NCI-H187 (cell line): Measurements from ENCODE around the gene RAPGEFL1.
"Not testable (repeated sequence)": the region's sequence is repeated elsewhere in the genome, so short reads cannot be mapped to it uniquely, and the experiment has no call there.

Experiments
- DNase-seq, 2 experiments: peaks; one replicate each; lab custom pipeline; 2025; lab: John Stamatoyannopoulos, UW

Gene RAPGEFL1

GRCh38 chr17:40174514-40174913, 2.8 kb upstream of the RAPGEFL1 start:
- DNase-seq: no peak

GRCh38 chr17:40175928-40176753, 1.1 kb upstream of the RAPGEFL1 start:
- DNase-seq: no peak

GRCh38 chr17:40176754-40177110, 538 bp upstream of the RAPGEFL1 start:
- no peak for DNase-seq

- no peak for DNase-seq
Measured at GRCh38 chr17:40178021-40178601, 841 bp downstream of the RAPGEFL1 start.

- no peak for DNase-seq
Measured at GRCh38 chr17:40178660-40179059, 1.4 kb downstream of the RAPGEFL1 start.

GRCh38 chr17:40179923-40180659, 2.8 kb downstream of the RAPGEFL1 start:
- DNase-seq: no peak

- no peak for DNase-seq
Measured at GRCh38 chr17:40180694-40181093, 3.4 kb downstream of the RAPGEFL1 start.

- DNase-seq: no peak
Measured at GRCh38 chr17:40181205-40181604, 3.9 kb downstream of the RAPGEFL1 start.

- no peak for DNase-seq
Measured at GRCh38 chr17:40182606-40183005, 5.3 kb downstream of the RAPGEFL1 start.

GRCh38 chr17:40187238-40187637, 10.0 kb downstream of the RAPGEFL1 start:
- DNase-seq: no peak

- no peak for DNase-seq
Measured at GRCh38 chr17:40188694-40189093, 11.4 kb downstream of the RAPGEFL1 start.

GRCh38 chr17:40190197-40191021, 13.1 kb downstream of the RAPGEFL1 start:
- no peak for DNase-seq

GRCh38 chr17:40191237-40192208, 14.3 kb downstream of the RAPGEFL1 start:
- peak in 1 of 2 experiments; percentile 26 for DNase-seq

GRCh38 chr17:40192961-40193360, 15.7 kb downstream of the RAPGEFL1 start:
- DNase-seq: no peak

- no peak for DNase-seq
Measured at GRCh38 chr17:40194821-40195220, 17.6 kb downstream of the RAPGEFL1 start.

GRCh38 chr17:40197550-40197949, 20.3 kb downstream of the RAPGEFL1 start:
- no peak for DNase-seq

GRCh38 chr17:40197965-40198456, 20.7 kb downstream of the RAPGEFL1 start:
- DNase-seq: not testable (repeated sequence)

GRCh38 chr17:40198576-40198975, 21.3 kb downstream of the RAPGEFL1 start:
- DNase-seq: no peak

- DNase-seq: no peak
Measured at GRCh38 chr17:40203131-40203530, 25.9 kb downstream of the RAPGEFL1 start.

- DNase-seq: not testable (repeated sequence)
Measured at GRCh38 chr17:40206193-40206592, 28.9 kb downstream of the RAPGEFL1 start.
